Epithelial cell of proximal tubule (primary cell): ENCODE measurements around the gene BCO2. TPM values are rescaled to one million over a fixed set of nuclear protein-coding genes. Genes with fewer than 3 reads are reported as not detected.

Source experiments
- DNase-seq: peaks from one replicate; pipeline ENCODE4 v3.0.0-alpha.2; 2011; ENCODE audit warnings: low read depth
- H3K4me3 ChIP-seq: 2 replicates; pipeline ENCODE4 v1.5.1; 2011; ENCODE audit warnings: low read depth, mild to moderate bottlenecking, low read length
- CTCF ChIP-seq: conservative IDR thresholded peaks from 2 replicates; pipeline ENCODE4 v1.5.1; 2012; ENCODE audit warnings: low read depth, mild to moderate bottlenecking, low read length
- total RNA-seq: library from RNA; depleted of rRNA; stranded (reverse); fragments of >200 nt; gene quantifications from 2 replicates; pipeline ENCODE4 v1.2.3, GENCODE V29; 2015

BCO2 gene
- total RNA-seq, 1 donor from 2014 or later, result 0.52 TPM

- H3K4me3 ChIP-seq, result no peak overlapping the region
- DNase-seq, result no peak
- no peak for TF ChIP-seq CTCF
These were observed 2.8 kb upstream of the BCO2 start for GRCh38 chr11:112172362-112172994.

- H3K4me3 ChIP-seq, result no peak overlapping the region
- TF ChIP-seq CTCF, result no peak
- no peak for DNase-seq
These were observed 2.2 kb upstream of the BCO2 start for GRCh38 chr11:112173152-112173551.

- H3K4me3 ChIP-seq, result peak overlapping the region; percentile 42
- no peak for DNase-seq
- TF ChIP-seq CTCF, result no peak
These were observed 264 bp downstream of the BCO2 start for GRCh38 chr11:112175599-112175952.

- DNase-seq, result no peak
- no peak for TF ChIP-seq CTCF
- no peak overlapping the region for H3K4me3 ChIP-seq
These were observed 765 bp downstream of the BCO2 start for GRCh38 chr11:112176077-112176476.

- no peak for DNase-seq
- no peak overlapping the region for H3K4me3 ChIP-seq
- TF ChIP-seq CTCF, result no peak
These were observed 2.3 kb downstream of the BCO2 start for GRCh38 chr11:112177589-112177988.

- DNase-seq, result no peak
- no peak overlapping the region for H3K4me3 ChIP-seq
- TF ChIP-seq CTCF, result no peak
These were observed 3.1 kb downstream of the BCO2 start for GRCh38 chr11:112178428-112178827.

GRCh38 chr11:112178936-112179335 is 3.6 kb downstream of the BCO2 start:
- no peak for DNase-seq
- no peak for TF ChIP-seq CTCF
- H3K4me3 ChIP-seq, result no peak overlapping the region
